ENCODE data around the gene MMP20. TPM values are rescaled to one million over a fixed set of nuclear protein-coding genes. Genes with fewer than 3 reads are reported as not detected.

MMP20 gene
- total and polyA plus RNA-seq, 2 experiments from 2014 or later: not detected

DNA sequence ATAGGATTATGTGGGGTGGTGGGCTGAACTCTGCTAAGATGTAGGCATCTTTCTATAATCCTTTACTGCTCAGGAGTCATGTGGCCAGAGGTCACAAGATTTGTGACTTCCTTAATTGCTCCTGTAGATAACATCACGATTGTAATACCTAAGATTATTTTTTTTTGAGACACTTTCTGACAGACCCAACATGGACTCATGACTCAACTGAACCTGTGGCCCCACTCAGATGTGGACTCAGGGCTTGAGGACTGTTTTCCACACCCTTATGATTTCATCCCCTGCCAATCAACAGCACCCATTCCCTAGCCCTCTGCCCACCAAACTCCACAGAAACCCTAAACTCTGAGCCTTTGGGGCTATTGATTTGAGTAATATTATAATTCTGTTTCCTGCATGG lies 59.0 kb downstream of the MMP20 start:
- H3K4me3 ChIP-seq: no peak overlapping the region
- peaks cover 33% of the 10 kb centered on the region for H3K36me3 Mint-ChIP-seq (ENCODE audit: low read depth)
- 0 out of 2 replicates have a peak, but pooled peaks cover 6% of the 10 kb centered on the region for H3K36me3 ChIP-seq (ENCODE audit: insufficient read depth)
- H3K9me3 Mint-ChIP-seq: peaks cover 34% of the 10 kb centered on the region
- no peak for DNase-seq (ENCODE audit: low spot score)
- no peak overlapping the region for H3K4me3 Mint-ChIP-seq
- peaks cover 5% of the 10 kb centered on the region; the same call in 2 of the 3 replicates for H3K4me1 Mint-ChIP-seq
- no peaks in the 10 kb centered on the region for H3K4me1 ChIP-seq (ENCODE audit: insufficient read depth)
- no peak overlapping the region for H3K27ac ChIP-seq (ENCODE audit: low read depth)
- peaks cover 12% of the 10 kb centered on the region for H3K27me3 Mint-ChIP-seq (ENCODE audit: insufficient read depth, low read depth, poor library complexity)
- H3F3A ChIP-seq (replicated peaks; ENCODE audit: low read depth): no peaks in the 10 kb centered on the region
- no peaks in the 10 kb centered on the region for H3K79me2 ChIP-seq (replicated peaks; ENCODE audit: insufficient read depth)
- TF ChIP-seq CREB1 (CRISPR knock-in tag; IDR thresholded peaks at IDR 0.05; ENCODE audit: low read depth): no peak
- TF ChIP-seq JUNB (IDR thresholded peaks at IDR 0.05; ENCODE audit: unreplicated experiment): no peak
- no peak for TF ChIP-seq NANOG (IDR thresholded peaks at IDR 0.05; ENCODE audit: borderline replicate concordance)
- TF ChIP-seq POLR2AphosphoS5 (IDR thresholded peaks at IDR 0.05; ENCODE audit: low read depth): no peak
- no peak for TF ChIP-seq EZH2phosphoT487 (IDR thresholded peaks at IDR 0.05; ENCODE audit: unreplicated experiment)
- TF ChIP-seq, protein P1, sequence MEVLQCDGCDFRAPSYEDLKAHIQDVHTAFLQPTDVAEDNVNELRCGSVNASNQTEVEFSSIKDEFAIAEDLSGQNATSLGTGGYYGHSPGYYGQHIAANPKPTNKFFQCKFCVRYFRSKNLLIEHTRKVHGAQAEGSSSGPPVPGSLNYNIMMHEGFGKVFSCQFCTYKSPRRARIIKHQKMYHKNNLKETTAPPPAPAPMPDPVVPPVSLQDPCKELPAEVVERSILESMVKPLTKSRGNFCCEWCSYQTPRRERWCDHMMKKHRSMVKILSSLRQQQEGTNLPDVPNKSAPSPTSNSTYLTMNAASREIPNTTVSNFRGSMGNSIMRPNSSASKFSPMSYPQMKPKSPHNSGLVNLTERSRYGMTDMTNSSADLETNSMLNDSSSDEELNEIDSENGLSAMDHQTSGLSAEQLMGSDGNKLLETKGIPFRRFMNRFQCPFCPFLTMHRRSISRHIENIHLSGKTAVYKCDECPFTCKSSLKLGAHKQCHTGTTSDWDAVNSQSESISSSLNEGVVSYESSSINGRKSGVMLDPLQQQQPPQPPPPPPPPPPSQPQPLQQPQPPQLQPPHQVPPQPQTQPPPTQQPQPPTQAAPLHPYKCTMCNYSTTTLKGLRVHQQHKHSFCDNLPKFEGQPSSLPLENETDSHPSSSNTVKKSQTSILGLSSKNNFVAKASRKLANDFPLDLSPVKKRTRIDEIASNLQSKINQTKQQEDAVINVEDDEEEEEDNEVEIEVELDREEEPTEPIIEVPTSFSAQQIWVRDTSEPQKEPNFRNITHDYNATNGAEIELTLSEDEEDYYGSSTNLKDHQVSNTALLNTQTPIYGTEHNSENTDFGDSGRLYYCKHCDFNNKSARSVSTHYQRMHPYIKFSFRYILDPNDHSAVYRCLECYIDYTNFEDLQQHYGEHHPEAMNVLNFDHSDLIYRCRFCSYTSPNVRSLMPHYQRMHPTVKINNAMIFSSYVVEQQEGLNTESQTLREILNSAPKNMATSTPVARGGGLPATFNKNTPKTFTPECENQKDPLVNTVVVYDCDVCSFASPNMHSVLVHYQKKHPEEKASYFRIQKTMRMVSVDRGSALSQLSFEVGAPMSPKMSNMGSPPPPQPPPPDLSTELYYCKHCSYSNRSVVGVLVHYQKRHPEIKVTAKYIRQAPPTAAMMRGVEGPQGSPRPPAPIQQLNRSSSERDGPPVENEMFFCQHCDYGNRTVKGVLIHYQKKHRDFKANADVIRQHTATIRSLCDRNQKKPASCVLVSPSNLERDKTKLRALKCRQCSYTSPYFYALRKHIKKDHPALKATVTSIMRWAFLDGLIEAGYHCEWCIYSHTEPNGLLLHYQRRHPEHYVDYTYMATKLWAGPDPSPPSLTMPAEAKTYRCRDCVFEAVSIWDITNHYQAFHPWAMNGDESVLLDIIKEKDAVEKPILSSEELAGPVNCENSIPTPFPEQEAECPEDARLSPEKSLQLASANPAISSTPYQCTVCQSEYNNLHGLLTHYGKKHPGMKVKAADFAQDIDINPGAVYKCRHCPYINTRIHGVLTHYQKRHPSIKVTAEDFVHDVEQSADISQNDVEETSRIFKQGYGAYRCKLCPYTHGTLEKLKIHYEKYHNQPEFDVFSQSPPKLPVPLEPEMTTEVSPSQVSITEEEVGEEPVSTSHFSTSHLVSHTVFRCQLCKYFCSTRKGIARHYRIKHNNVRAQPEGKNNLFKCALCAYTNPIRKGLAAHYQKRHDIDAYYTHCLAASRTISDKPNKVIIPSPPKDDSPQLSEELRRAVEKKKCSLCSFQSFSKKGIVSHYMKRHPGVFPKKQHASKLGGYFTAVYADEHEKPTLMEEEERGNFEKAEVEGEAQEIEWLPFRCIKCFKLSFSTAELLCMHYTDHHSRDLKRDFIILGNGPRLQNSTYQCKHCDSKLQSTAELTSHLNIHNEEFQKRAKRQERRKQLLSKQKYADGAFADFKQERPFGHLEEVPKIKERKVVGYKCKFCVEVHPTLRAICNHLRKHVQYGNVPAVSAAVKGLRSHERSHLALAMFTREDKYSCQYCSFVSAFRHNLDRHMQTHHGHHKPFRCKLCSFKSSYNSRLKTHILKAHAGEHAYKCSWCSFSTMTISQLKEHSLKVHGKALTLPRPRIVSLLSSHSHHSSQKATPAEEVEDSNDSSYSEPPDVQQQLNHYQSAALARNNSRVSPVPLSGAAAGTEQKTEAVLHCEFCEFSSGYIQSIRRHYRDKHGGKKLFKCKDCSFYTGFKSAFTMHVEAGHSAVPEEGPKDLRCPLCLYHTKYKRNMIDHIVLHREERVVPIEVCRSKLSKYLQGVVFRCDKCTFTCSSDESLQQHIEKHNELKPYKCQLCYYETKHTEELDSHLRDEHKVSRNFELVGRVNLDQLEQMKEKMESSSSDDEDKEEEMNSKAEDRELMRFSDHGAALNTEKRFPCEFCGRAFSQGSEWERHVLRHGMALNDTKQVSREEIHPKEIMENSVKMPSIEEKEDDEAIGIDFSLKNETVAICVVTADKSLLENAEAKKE (CRISPR knock-in tag; IDR thresholded peaks at IDR 0.05): no peak
- no peak overlapping the region for H3K27ac Mint-ChIP-seq
- H2AFZ ChIP-seq: no peak overlapping the region
- no peak for ATAC-seq
- H3K27me3 ChIP-seq (ENCODE audit: insufficient read depth): no peaks in the 10 kb centered on the region
- H3K4me2 ChIP-seq: no peak overlapping the region
- no peaks in the 10 kb centered on the region for H4K20me1 ChIP-seq (replicated peaks; ENCODE audit: insufficient read depth)
- no peaks in the 10 kb centered on the region for H3K9me2 ChIP-seq (ENCODE audit: insufficient read depth)

DNA sequence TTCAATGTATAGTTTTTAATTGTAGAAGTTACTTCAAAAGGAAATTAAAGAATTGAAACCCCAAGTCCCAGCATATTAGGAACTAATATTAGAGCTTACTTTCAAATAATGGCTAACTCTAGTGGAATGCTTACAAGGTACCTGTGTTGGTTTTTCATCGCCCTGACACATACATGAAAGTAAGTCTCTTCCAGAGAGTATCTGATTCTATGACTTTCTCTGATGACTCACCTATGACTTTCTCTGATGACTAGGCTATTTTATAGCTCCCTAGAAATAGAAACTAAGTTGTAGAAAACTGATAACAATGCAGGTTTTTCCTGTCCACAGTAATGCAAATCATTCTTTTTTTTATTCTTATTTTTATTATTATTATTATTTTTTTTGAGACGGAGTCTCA lies 61.0 kb downstream of the MMP20 start:
- H3K4me3 ChIP-seq: no peak overlapping the region
- 0 out of 2 replicates have a peak, but pooled peaks cover 6% of the 10 kb centered on the region for H3K36me3 ChIP-seq (ENCODE audit: insufficient read depth)
- no peak overlapping the region for H3K4me3 Mint-ChIP-seq
- H3K4me2 ChIP-seq: no peak overlapping the region
- no peak for DNase-seq (ENCODE audit: low spot score)
- peaks cover 25% of the 10 kb centered on the region for H3K36me3 Mint-ChIP-seq (ENCODE audit: low read depth)
- no peaks in the 10 kb centered on the region for H3K79me2 ChIP-seq (replicated peaks; ENCODE audit: insufficient read depth)
- peaks cover 22% of the 10 kb centered on the region for H3K4me1 Mint-ChIP-seq
- no peaks in the 10 kb centered on the region for H3K27me3 ChIP-seq (ENCODE audit: insufficient read depth)
- no peaks in the 10 kb centered on the region for H4K20me1 ChIP-seq (replicated peaks; ENCODE audit: insufficient read depth)
- no peak overlapping the region for H3K27ac ChIP-seq (ENCODE audit: low read depth)
- no peaks in the 10 kb centered on the region for H3F3A ChIP-seq (replicated peaks; ENCODE audit: low read depth)
- no peak overlapping the region for H2AFZ ChIP-seq
- peaks cover 29% of the 10 kb centered on the region for H3K9me3 Mint-ChIP-seq
- peaks cover 12% of the 10 kb centered on the region for H3K4me1 ChIP-seq (ENCODE audit: insufficient read depth)
- no peak for ATAC-seq
- H3K9me2 ChIP-seq (ENCODE audit: insufficient read depth): no peaks in the 10 kb centered on the region
- H3K27me3 Mint-ChIP-seq (ENCODE audit: insufficient read depth, low read depth, poor library complexity): peaks cover 9% of the 10 kb centered on the region
- no peak overlapping the region for H3K27ac Mint-ChIP-seq
- no peak for TF ChIP-seq ZNF331 (CRISPR knock-in tag; IDR thresholded peaks at IDR 0.05; ENCODE audit: low read depth)
- TF ChIP-seq, protein P2, sequence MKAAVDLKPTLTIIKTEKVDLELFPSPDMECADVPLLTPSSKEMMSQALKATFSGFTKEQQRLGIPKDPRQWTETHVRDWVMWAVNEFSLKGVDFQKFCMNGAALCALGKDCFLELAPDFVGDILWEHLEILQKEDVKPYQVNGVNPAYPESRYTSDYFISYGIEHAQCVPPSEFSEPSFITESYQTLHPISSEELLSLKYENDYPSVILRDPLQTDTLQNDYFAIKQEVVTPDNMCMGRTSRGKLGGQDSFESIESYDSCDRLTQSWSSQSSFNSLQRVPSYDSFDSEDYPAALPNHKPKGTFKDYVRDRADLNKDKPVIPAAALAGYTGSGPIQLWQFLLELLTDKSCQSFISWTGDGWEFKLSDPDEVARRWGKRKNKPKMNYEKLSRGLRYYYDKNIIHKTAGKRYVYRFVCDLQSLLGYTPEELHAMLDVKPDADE (IDR thresholded peaks at IDR 0.05): no peak
- TF ChIP-seq, protein P3, sequence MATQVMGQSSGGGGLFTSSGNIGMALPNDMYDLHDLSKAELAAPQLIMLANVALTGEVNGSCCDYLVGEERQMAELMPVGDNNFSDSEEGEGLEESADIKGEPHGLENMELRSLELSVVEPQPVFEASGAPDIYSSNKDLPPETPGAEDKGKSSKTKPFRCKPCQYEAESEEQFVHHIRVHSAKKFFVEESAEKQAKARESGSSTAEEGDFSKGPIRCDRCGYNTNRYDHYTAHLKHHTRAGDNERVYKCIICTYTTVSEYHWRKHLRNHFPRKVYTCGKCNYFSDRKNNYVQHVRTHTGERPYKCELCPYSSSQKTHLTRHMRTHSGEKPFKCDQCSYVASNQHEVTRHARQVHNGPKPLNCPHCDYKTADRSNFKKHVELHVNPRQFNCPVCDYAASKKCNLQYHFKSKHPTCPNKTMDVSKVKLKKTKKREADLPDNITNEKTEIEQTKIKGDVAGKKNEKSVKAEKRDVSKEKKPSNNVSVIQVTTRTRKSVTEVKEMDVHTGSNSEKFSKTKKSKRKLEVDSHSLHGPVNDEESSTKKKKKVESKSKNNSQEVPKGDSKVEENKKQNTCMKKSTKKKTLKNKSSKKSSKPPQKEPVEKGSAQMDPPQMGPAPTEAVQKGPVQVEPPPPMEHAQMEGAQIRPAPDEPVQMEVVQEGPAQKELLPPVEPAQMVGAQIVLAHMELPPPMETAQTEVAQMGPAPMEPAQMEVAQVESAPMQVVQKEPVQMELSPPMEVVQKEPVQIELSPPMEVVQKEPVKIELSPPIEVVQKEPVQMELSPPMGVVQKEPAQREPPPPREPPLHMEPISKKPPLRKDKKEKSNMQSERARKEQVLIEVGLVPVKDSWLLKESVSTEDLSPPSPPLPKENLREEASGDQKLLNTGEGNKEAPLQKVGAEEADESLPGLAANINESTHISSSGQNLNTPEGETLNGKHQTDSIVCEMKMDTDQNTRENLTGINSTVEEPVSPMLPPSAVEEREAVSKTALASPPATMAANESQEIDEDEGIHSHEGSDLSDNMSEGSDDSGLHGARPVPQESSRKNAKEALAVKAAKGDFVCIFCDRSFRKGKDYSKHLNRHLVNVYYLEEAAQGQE (IDR thresholded peaks at IDR 0.05; ENCODE audit: unreplicated experiment): no peak
- TF ChIP-seq POLR2AphosphoS5 (IDR thresholded peaks at IDR 0.05; ENCODE audit: low read depth): no peak
- TF ChIP-seq EZH2phosphoT487 (IDR thresholded peaks at IDR 0.05; ENCODE audit: unreplicated experiment): no peak
- no peak for TF ChIP-seq JUNB (IDR thresholded peaks at IDR 0.05; ENCODE audit: unreplicated experiment)
- no peak for TF ChIP-seq CREB1 (CRISPR knock-in tag; IDR thresholded peaks at IDR 0.05; ENCODE audit: low read depth)
- no peak for TF ChIP-seq EZH2 (IDR thresholded peaks at IDR 0.05; ENCODE audit: low read depth, unreplicated experiment)
